Left kidney (tissue), 2 donors: ENCODE measurements around the gene NRXN2. TPM values are rescaled to one million over a fixed set of nuclear protein-coding genes. Genes with fewer than 3 reads are reported as not detected.

Source experiments
- DNase-seq: peaks from one replicate; pipeline ENCODE4 v3.0.0-alpha.2; 2013
- polyA plus RNA-seq: library from polyadenylated mRNA; unstranded; fragments of 120-200 nt; gene quantifications from one replicate; pipeline ENCODE4 v1.2.1, GENCODE V29; 2013; ENCODE audit not compliant: insufficient read length

NRXN2 gene
- polyA plus RNA-seq, 1 donor: 14.9 TPM

DNA sequence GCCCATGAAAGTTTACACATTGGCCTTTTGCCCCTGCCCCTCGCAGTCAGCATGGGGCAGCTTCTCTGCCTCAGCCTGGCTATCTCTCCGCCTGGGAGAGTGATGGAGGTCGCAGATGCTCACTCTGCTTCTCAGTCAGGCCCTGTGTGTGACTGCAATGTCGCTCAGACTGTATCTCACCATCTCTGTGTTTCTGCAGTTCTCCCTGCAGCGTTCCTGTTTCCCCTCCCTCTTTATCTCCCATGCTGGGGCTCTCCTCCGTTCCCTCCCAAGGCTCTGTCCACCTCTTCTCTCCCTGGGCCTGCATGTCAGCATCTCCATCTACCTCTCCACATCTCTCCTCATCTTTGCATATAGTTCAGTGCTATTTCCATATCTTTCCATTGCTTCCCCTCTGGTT lies 93.9 kb downstream of the NRXN2 start:
- no peak for DNase-seq

DNA sequence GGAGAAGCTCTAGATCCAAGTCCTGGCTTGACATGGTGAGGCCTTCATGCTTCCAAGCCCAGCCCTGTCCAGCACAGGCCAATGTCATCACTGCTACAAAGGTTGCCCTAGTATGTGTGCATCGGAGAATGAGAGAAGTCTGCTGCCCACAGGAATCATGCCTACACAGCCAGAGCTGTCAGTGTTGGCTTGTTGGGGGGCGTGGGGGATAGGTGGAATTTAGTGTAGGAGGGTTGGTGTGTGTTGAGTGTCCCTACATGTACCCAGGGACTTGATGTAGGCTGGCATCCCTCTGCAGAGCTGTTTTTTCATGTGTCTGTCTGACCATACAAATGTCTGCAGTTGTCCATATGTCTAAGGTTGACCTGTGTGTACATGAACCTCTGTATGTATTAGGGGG lies 94.4 kb downstream of the NRXN2 start:
- DNase-seq: no peak

DNA sequence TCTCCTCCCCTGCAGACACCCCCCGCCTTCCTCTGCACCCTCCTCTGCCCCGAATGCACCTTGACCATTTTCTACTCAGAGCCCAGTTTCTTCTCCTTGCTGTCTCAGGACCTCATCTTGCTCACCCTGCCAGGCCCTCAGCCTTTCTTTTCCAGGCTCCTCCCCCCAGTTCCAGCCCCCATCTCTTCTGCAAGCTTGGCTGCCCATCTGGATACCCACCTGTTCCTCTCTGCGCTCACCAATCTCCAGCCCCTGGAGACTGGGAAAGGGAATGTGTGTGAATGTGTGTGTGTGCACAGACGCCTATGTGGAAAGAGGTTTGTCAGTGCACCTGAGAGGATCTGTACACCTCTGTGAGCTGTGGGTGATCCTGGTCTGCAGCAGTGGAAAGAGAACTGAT lies 95.6 kb downstream of the NRXN2 start:
- no peak for DNase-seq

DNA sequence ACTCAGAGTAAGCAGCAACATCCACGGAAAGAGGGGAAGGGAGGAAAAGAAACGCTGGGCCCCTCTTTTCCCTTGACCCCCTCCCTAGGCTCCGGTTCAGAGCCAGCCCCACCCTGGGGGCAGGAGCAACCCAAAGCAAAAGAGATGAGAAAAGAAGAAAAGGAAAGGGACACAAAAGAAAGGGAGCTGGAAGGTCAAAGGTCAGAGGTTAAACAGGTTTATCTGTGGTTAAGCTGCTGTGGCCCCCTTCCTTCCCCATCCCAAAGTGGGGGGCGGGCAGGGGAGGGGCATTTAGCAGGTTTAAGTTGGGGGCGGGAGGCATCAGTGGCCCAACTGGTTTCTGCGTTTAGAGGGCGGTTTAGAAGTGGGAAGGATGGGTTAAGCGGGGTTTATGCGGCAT lies 96.4 kb downstream of the NRXN2 start:
- DNase-seq: no peak

DNA sequence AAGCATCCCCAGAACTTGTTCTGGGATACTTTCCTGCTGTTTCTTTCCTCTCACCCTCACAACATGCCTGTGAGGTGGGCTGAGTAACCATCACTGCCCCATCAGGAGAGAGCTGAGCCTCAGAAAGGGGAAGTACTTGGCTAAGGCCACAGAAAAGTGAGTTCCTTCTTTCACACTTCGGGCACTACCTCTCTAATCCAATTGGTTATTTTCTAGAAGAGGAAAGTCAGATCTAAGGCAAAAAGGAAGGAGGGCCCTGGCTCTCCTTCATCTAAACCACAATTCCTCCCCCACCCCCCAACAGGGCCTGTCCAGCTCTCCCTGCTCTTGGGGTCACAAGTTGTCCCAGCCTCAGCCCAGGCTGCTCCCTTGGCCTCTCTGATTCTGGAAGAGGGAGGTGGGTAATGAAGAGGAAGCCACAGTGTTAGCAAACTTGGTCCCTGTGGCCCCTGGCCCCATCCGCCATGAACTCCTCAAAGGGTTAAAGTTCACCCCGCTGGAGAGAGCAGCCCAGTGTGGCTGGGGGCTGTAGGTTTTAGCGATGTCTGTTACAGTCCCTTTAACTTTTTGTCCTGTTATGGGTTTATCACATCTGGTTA lies 98.0 kb downstream of the NRXN2 start:
- no peak for DNase-seq

DNA sequence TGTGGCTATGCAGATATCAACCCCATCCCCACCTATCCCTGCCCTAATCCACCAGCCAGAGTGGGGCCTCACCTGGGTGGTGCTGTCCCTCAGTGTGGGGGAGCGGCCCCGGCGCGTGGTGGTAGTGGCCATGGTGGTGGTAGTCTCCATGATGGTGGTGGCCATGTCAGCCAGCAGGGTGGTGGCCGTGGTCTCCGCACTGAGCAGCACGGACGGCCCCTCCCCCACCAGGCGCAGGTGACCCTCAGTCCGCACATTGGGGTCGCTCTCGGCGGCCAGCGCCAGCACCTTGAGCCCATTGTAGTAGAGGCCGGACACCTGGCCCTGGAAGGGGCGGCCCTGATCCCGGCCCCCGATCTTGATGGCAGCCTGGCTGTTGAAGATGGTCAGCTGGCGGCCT lies 100.3 kb downstream of the NRXN2 start:
- no peak for DNase-seq

DNA sequence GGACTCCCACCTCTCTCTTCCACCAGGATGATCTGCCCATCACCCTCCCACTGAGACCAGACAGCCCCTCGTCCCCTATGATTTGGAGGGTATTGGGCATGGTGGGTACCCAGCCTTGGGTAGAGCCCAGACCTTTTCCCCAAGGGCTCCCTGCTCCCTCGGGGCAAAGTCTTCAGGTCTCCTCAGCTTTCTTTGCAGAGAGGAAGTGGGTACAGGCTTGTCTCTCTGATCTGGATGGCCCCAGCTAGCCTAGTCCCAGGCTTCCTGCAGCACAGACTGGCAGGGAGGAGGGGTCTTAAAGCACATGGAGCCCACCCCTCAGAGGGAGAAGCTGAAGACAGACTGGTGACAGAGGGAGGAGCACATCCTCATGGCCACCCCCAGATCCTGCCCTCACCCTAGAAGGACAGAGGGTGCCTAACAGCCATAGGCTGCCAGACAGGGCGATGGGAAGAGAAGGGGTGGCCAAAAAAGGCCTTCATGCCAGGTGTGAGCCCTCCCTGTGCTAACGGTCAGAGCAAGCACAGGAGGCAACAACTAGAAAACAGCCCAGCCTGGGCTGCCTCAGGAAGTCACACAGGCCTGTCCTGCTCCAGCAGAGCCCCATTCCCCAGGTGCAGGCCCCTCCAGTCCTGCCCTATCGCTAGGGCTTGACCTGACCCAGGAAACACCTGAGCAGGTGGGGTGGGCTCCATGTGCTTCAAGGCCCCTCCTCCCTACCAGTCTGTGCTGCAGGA lies 101.5 kb downstream of the NRXN2 start:
- DNase-seq: no peak

DNA sequence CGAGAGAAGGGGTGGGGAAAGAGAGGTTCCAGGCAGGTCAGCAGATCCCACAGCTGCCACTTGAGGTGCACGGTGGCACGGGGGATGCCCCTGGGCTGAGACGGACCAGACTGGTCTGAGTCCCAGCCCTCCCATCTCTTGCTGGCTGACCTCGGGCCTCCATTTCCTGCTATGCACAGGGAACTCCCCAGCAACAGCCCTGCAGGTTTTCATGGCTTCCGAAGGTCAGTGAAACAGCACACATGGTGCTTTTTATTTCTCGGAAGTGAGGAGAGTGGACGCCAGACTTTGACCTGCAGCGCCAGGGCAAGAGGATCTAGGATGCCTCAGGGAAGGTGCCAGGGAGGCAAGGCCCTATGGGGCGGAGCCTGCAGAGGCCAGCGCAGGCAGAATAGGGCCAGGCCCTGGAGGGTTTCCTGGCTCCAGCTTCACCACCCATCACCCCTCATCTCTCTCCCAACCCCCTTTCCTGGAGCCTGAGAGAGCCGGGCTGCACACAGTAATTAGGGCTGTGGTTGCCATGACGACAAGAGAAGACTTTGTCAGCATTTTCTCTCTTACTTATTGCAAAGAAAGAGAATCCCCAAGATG lies 102.5 kb downstream of the NRXN2 start:
- DNase-seq: peak; percentile 87

DNA sequence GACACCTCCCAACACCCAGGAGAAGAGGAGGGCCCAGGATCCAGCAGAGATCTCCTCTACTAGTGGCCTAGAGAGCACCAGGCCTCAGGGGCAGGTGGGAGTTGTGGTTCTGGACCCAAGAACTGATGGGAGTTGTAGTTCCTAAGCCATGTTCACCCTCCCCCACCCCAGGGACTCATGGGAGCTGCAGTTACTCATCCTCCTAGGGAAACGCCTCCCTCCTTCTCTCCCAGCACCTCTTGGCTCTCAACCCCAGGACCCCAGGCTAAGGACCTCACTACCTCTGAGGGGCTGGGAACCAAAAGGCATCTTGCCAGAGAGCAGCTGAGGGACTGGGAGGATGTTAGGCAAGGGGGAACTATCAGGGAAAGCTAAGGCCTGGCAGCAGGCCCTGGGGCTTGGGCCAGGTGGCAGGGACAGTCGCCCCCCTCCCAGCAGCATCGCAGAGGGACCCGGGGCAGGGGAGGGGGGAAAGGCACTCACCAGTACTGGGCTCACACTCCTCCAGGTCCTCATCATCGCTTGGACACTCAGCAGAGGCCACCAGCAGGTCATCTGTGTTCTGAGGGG lies 103.1 kb downstream of the NRXN2 start:
- DNase-seq: peak; percentile 71

DNA sequence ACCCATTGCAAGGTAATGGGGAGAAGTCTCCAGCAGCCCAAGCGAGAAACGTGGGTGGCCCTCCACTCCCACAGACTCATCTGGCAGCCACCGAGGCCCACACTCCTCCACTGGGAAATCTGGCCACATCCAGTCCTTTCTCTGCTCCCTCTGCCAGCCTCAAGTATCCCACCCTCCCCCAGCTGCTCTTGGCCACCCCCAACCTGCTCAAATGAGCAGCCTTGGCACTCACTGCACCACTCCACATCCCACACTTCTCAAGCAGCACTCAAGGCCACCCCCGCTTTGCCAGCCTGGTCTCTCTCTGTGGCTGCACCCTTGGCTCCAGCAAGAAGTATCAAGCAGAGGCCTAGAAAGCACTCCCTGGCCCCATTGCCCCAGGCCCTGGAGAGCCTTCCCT lies 103.8 kb downstream of the NRXN2 start:
- no peak for DNase-seq

DNA sequence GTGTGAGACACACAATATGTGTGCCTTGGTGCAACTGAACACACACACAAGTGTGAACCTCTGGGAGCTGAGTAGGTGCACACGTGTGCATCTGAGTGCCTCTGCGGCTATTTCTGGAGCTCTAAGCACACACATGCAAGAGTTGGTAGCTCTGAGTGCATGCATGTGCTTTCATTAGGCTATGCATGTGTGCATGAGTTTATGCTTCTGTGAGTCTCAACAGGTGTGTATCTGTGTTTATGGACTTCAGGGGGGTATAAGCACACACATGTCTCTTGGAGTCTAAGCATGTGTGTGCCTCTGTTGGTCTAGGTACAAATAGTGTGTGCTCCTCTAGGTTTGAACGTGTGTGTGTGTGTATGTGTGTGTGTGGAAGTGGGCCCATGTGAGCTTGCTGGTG lies 106.2 kb downstream of the NRXN2 start:
- DNase-seq: no peak

DNA sequence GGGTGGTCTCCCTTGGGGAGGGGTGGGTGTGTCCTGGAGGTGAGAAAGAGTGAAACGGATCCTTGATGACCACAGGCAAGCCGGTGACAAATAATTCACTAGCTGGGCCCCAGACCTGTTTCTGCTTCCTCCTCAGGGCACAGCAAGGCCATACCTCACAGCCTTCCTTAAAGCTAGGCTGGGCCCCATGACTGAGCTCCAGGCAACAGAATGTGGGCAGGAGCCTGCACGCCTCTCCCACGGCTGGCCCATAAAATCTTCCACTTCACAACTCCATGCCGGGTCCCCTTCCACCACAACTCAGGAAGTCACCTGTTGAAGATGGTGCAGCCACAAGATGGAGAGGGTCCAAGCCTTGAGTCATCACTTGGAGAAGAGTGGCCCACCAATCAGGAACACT lies 108.1 kb downstream of the NRXN2 start:
- DNase-seq: no peak

DNA sequence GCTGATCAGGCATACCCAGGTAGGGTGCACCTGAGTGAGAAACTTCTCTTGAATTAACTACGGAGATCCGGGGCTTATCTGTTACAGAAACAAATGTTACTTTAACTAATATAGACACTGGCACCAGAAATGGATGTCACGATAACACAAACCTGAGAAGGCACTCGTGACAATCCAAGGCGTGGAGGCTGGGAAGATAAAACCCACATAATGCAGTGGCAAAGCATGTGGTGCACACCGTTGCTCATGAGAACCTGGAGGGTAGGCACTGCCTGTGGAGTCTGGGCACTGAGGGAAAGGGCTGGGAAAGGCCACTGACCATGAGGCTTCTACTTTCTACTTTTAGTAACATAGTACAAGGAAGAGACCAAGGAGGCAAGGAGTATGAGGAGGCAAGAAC lies 109.3 kb downstream of the NRXN2 start:
- no peak for DNase-seq

DNA sequence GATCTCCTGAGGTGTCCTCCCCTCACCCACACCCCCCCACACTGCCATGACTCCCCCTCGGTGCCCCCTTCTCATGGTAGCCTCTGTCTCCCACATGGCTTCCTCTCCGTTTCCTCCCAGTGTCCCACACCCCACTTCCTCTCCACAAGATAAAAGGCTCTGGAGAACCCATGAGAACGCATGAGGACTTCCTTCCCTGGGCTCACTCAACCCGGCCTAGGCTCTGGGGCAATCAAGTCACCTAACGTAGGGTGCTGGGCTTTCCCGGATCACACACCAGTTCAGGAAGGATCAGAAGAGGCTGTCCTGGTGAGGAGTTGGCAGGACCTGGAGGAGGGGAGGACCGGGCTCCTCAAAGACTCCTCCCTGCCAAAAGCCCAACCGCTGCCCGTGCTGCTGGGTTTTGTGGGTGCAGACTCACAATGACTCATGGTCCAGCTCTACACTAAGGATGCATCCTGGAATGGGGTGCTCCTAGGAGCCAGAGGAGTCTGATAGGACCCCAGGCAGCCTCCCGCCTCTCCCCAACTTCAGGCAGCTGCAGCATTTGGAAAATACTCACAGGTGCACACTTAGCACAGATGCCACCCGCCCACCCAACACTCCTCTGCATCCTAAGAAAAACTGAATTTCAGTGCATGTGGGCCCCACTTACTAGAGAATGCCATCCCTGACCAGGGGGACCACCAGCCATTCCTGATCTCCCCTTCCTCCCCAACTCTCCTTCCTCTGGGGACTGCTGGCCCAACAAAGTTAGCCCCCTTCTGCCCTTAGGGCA lies 110.9 kb downstream of the NRXN2 start:
- no peak for DNase-seq

DNA sequence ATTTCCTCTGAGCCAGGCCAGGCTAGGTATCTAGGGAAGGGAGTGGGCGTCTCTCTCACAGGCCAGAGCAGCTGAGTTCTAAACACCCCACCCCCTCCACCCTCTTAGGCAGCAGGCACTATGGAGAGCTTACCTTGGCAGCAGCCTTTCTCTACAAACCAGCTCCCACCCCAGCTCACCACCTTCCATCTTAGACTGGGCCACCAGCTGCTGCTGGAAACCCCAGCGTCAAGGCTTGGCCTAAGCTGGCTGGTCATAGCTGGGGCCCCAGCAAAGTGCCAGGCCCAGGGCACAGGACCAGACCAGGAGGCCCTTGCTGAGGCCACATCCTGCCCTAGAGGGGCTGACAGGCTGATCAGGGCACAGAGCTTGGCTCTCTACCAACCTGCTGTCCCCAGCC lies 111.8 kb downstream of the NRXN2 start:
- DNase-seq: no peak

DNA sequence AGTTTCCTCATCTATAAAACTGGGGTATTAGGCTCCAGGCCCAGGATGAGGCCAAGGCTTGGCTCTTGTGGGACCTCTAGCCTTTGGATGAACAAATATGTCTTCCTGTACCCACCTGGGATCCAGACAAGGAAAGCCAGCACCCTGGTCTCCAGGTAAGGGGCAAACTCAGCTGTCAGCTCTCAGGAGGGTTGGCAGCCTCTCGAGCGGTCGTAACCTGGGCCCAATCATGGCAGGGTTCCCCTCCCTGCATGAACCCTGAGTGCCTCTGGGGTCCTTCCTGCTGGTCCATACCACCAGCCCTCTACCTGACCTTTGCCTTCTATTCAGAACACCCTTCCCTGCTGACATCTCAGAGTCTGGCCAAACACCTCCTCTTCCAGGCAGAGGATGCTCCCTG lies 112.4 kb downstream of the NRXN2 start:
- no peak for DNase-seq

DNA sequence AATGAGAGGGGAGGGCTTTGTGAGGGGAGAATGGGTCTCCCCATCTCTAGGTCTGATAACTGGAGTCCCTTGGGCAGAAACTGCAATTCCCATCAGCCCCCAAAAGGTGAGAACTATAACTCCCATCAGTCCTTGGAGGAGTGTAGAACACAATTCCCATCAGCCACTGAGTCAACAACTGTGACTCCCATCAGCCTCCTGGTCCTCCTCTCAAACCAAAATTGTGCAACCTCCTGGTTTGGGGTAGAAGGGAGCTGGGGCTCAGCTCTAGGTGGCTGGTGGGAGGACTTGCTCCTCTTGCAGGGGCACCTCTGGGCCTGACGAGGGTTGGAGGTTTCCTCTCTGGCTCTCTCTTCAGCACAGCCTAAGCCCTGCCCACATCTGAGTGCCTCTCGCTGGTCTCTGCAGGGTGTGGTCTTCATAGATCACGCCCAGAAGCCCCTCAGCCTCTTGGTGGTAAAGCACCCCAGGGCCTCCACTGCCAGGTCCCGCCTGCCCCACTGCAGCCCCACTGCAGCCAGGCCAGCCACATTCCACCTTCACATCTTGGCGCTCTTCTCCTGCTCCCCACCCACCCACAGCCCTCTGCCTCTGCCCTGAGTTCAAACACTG lies 113.5 kb downstream of the NRXN2 start:
- DNase-seq: no peak

DNA sequence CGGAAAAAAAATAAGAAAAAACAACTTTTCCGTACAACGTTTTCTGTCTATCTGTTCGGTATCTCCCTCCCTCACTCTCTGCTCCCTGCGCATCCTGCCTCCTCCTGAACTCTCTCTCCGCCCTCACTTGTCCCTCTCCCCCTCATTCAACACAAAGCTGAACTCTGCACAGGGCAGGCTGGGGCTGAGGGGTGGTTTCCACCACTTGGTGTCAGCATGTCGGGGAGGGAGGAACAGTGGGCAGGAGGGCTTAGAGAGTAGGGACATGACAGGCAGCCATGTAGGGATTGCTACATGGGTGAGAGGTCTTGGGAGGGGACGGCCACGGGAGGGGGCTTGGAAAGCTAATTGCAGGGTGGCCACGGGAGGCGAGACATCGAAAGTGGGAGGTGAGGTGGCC lies 114.4 kb downstream of the NRXN2 start:
- peak; percentile 27 for DNase-seq

DNA sequence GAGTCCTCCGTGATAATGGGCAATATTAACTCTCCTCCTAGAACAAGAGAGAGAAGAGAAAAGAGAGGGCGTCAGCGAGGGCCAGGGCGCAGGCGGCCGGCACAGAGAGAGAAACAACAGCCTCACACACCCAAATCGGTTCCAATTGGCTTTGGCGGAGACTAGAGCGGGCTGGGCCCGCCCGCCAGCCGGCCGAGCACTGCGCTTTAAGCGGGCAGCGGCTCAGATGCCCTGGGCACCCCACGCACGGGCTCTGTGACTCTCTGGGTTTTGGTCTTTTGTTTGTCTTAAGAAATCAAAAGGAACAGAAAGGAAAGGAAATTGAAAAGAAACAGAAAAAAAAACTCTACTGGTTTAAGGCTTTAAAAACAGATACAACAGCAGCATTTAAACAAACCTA lies 115.0 kb downstream of the NRXN2 start:
- DNase-seq: peak; percentile 25

DNA sequence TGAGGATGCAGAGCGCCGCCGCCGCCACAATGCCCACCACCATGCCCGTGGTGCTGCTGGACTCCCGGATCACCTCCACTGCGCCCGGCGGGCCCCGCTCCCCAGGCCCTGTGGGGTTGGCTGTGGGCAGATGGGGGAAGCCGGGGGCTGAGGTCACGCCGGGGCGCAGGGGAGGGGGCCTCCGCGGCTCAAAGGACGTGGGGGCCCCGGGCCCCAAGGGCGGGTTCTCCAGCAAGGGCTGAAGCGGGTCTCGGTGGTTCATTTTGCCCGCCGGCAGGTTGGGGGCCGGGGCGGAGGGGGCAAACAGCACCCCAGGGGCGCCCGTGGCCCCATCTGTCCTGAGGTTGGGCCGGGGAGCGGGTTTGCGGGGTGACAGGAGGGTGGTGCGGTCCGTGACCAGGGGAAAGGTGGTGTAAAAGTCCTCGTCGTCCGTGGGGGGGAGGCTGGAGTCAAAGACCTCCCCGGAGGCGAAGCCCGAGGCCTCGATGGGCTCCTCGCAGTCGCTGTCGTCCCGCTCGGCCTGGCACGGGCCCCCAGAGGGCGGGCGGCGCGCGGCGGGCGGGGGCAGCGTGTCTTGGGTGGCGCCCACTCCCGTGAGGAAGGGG lies 115.5 kb downstream of the NRXN2 start:
- DNase-seq: no peak

DNA sequence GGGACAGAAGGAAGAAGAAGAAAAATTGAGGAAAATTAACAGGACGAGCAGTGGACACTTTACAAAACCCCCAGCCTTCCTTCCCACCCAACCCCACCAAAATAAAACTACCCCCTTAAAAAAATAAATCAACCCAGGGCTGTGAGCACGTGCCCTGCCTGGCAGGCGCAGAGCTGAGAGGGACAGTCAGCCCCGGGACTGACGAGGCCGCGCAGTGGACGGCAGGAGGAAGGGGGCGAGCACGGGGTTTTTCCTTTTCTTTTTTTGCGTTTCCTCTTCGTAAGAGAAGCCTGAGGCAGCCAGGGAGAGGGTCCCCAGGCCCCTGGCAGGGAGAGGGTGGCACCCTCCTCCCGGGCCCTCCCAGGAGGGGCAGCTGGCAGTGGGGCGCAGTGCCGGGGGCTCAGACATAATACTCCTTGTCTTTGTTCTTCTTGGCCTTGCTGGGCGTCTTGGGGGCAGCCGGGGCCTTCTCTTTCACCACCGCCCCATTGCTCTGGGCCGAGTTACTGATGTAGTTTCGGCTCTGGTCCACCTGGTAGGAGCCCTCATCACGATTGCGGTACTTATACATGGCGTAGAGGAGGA lies 116.1 kb downstream of the NRXN2 start:
- DNase-seq: no peak
